Uterus (tissue), 2 donors: ENCODE measurements around the gene ZNF566.

Source experiments
- POLR2A ChIP-seq, 2 donors: fragments of 450-650 bp; IDR thresholded peaks; one replicate each; pipeline ENCODE4 v1.6.1; 2016; ENCODE audit warnings: antibody characterized with exemption in 2 of 2, mild to moderate bottlenecking in 1 of 2, moderate library complexity in 1 of 2
- TF ChIP-seq, protein P1 (sequence below), 4 experiments: fragments of 200-600 bp in 2 of 4; fragments of 450-650 bp in 2 of 4; sonication (generic) in 2 of 4; IDR thresholded peaks; one replicate each; pipeline ENCODE4 v1.5.1; 2016 to 2019; ENCODE audit warnings: antibody characterized with exemption in 4 of 4, mild to moderate bottlenecking in 2 of 4, moderate library complexity in 1 of 4

DNA sequence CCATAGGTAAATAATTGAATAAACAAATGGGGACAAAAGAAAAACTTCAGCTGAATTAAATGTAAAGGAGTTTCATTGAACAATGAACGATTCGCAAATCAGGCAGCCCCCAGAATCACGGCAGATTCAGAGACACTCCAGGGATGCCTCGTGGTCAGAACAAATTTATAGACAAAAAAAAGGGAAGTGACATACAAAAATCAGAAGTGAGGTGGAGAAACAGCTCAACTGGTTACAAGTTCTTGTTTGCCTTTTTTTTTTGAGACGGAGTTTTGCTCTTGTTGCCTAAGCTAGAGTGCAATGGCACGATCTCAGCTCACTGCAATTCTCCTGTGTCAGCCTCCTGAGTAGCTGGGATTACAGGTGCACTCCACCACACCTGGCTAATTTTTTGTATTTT lies 5.7 kb downstream of the ZNF566 start:
- TF ChIP-seq, protein P1, sequence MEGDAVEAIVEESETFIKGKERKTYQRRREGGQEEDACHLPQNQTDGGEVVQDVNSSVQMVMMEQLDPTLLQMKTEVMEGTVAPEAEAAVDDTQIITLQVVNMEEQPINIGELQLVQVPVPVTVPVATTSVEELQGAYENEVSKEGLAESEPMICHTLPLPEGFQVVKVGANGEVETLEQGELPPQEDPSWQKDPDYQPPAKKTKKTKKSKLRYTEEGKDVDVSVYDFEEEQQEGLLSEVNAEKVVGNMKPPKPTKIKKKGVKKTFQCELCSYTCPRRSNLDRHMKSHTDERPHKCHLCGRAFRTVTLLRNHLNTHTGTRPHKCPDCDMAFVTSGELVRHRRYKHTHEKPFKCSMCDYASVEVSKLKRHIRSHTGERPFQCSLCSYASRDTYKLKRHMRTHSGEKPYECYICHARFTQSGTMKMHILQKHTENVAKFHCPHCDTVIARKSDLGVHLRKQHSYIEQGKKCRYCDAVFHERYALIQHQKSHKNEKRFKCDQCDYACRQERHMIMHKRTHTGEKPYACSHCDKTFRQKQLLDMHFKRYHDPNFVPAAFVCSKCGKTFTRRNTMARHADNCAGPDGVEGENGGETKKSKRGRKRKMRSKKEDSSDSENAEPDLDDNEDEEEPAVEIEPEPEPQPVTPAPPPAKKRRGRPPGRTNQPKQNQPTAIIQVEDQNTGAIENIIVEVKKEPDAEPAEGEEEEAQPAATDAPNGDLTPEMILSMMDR (IDR thresholded peaks at IDR 0.05) = no peak
- TF ChIP-seq POLR2A (IDR thresholded peaks at IDR 0.05) = no peak
